NCI-H1417 treated with DMSO at 0.1 percent for 48 hours (cell line): ENCODE results near the gene GJB1.
A peak's percentile ranks its signal among the peaks of the same experiment; 100 is the strongest.
"Not testable (repeated sequence)": the region's sequence is repeated elsewhere in the genome, so short reads cannot be mapped to it uniquely, and the experiment has no call there.

Experiments used
- DNase-seq: peaks from one replicate; lab custom pipeline; 2025; lab: John Stamatoyannopoulos, UW

The GJB1 gene

GRCh38 chrX:71222929-71223328 is at the start of gene GJB1:
Gene GJB1 (plus strand): TSS chrX:71223224. CDS start chrX:71223708, 484 bp downstream.
- no peak for DNase-seq

- no peak for DNase-seq
Observed at GRCh38 chrX:71173440-71173839, 49.6 kb upstream of the GJB1 start.

GRCh38 chrX:71174795-71175194 is 48.2 kb upstream of the GJB1 start:
- DNase-seq: no peak

GRCh38 chrX:71175531-71175930 is 47.5 kb upstream of the GJB1 start:
- no peak for DNase-seq

- no peak for DNase-seq
Observed at GRCh38 chrX:71177327-71177726, 45.7 kb upstream of the GJB1 start.

- DNase-seq: peak; percentile 12
Observed at GRCh38 chrX:71178908-71179307, 44.1 kb upstream of the GJB1 start.

GRCh38 chrX:71180579-71181265 is 42.3 kb upstream of the GJB1 start:
- DNase-seq: not testable (repeated sequence)

GRCh38 chrX:71181558-71181909 is 41.5 kb upstream of the GJB1 start:
- DNase-seq: no peak

- peak; percentile 80 for DNase-seq
Observed at GRCh38 chrX:71181910-71182799, 40.9 kb upstream of the GJB1 start.

- no peak for DNase-seq
Observed at GRCh38 chrX:71182871-71183270, 40.2 kb upstream of the GJB1 start.

GRCh38 chrX:71183341-71183740 is 39.7 kb upstream of the GJB1 start:
- DNase-seq: no peak

- no peak for DNase-seq
Observed at GRCh38 chrX:71184092-71184491, 38.9 kb upstream of the GJB1 start.

GRCh38 chrX:71184803-71185495 is 38.1 kb upstream of the GJB1 start:
- DNase-seq: no peak

GRCh38 chrX:71191248-71191647 is 31.8 kb upstream of the GJB1 start:
- DNase-seq: no peak

GRCh38 chrX:71195964-71196649 is 26.9 kb upstream of the GJB1 start:
- DNase-seq: no peak

- DNase-seq: no peak
Observed at GRCh38 chrX:71198066-71198465, 25.0 kb upstream of the GJB1 start.

- no peak for DNase-seq
Observed at GRCh38 chrX:71199252-71200008, 23.6 kb upstream of the GJB1 start.

- no peak for DNase-seq
Observed at GRCh38 chrX:71210816-71211215, 12.2 kb upstream of the GJB1 start.

GRCh38 chrX:71212536-71212935 is 10.5 kb upstream of the GJB1 start:
- DNase-seq: no peak

GRCh38 chrX:71214152-71214551 is 8.9 kb upstream of the GJB1 start:
- DNase-seq: no peak

- no peak for DNase-seq
Observed at GRCh38 chrX:71214604-71215337, 8.3 kb upstream of the GJB1 start.
